Stimulated activated CD4-positive, alpha-beta T cell treated with anti-CD3 and anti-CD28 coated beads, Interleukin-2, amount 100 ng/mL, for 24 hours (primary cell): Measurements from ENCODE around the gene EMP1.
A peak's percentile ranks its signal among the peaks of the same experiment; 100 is the strongest.

ENCODE experiments used
- DNase-seq, 2 donors: peaks; one replicate each; pipeline ENCODE4 v3.0.0-alpha.2; 2020

Gene EMP1

GRCh38 chr12:13173012-13173932 is 23.3 kb upstream of the EMP1 start:
- DNase-seq = peak in 1 of 2 donors; percentile 35

GRCh38 chr12:13175499-13175898 is 21.0 kb upstream of the EMP1 start:
- DNase-seq = no peak

GRCh38 chr12:13176256-13176655 is 20.3 kb upstream of the EMP1 start:
- no peak for DNase-seq

- DNase-seq = no peak
These were observed 19.2 kb upstream of the EMP1 start for GRCh38 chr12:13177373-13177772.

GRCh38 chr12:13177906-13178305 is 18.6 kb upstream of the EMP1 start:
- no peak for DNase-seq

- no peak for DNase-seq
These were observed 17.8 kb upstream of the EMP1 start for GRCh38 chr12:13178568-13179210.

GRCh38 chr12:13179211-13180074 is 17.1 kb upstream of the EMP1 start:
- DNase-seq = peak; percentile 59 to 71

GRCh38 chr12:13181375-13182070 is 15.0 kb upstream of the EMP1 start:
- DNase-seq = no peak

GRCh38 chr12:13182881-13183280 is 13.6 kb upstream of the EMP1 start:
- DNase-seq = no peak

GRCh38 chr12:13183620-13184019 is 12.9 kb upstream of the EMP1 start:
- DNase-seq = no peak

- DNase-seq = no peak
These were observed 10.2 kb upstream of the EMP1 start for GRCh38 chr12:13186302-13186701.

- no peak for DNase-seq
These were observed 9.1 kb upstream of the EMP1 start for GRCh38 chr12:13187399-13187798.

GRCh38 chr12:13189264-13189663 is 7.3 kb upstream of the EMP1 start:
- no peak for DNase-seq

GRCh38 chr12:13190275-13190674 is 6.3 kb upstream of the EMP1 start:
- DNase-seq = no peak

- DNase-seq = no peak
These were observed 3.8 kb upstream of the EMP1 start for GRCh38 chr12:13192719-13193118.

- no peak for DNase-seq
These were observed 2.9 kb upstream of the EMP1 start for GRCh38 chr12:13193505-13194231.

- DNase-seq = no peak
These were observed 2.0 kb upstream of the EMP1 start for GRCh38 chr12:13194401-13195110.

GRCh38 chr12:13195250-13195649 is 1.3 kb upstream of the EMP1 start:
- no peak for DNase-seq

- no peak for DNase-seq
These were observed 769 bp upstream of the EMP1 start for GRCh38 chr12:13195785-13196129.

- DNase-seq = no peak
These were observed 506 bp downstream of the EMP1 start for GRCh38 chr12:13197032-13197431.

- no peak for DNase-seq
These were observed 1.1 kb downstream of the EMP1 start for GRCh38 chr12:13197526-13198143.
